ENCODE measurements around the gene POLR3A.

Gene POLR3A

DNA sequence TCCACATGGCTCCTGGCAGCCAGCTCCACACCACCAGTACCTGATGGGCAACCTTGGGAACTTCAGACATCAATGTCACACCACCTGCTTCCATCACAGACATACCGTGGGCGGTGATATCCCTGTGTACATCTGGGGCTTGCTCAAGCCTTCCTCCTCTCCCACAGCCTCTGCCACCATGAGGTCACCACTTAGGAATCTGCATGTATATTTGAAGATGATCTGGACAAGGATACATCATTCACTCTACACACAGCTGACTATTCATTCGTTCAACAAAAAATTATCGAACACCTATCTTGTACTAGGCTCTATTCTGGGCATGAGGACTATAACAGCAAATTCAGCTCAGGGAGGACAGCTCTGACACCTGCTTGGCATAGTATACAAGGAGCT is 109.6 kb downstream of the POLR3A start:
- no peak for DNase-seq (ENCODE audit: low read depth in 2 of 3, low spot score in 1 of 3)

Measured in stimulated activated CD4-positive, alpha-beta T cell treated with anti-CD3 and anti-CD28 coated beads, Interleukin-12 subunit alpha, Interleukin-12 subunit beta, amount 100 ng/mL, for 48 hours (primary cell).